G401 (cell line): ENCODE measurements around the gene PPIL3. TPM values are rescaled to one million over a fixed set of nuclear protein-coding genes. Genes with fewer than 3 reads are reported as not detected.

Experiments used
- DNase-seq: peaks from one replicate; pipeline ENCODE4 v3.0.0-alpha.2; 2015; ENCODE audit warnings: low spot score
- in situ Hi-C: cut with HindIII; loops from 2 replicates; pipeline ENCODE4 v1.10.0; 2016; ENCODE audit warnings: low sequenced_read_pairs, mixed read lengths
- total RNA-seq: library from RNA; depleted of rRNA; stranded (reverse); fragments of >200 nt; shearing (Covaris generic); gene quantifications from 2 replicates; pipeline ENCODE4 v1.2.3, GENCODE V29; 2014; rRNA removed

The PPIL3 gene
- total RNA-seq, 1 experiment from 2014 or later = 78.7 TPM

- in situ Hi-C loops = no loop called here
- no peak for DNase-seq
Measured at GRCh38 chr2:200828104-200828503, 60.8 kb downstream of the PPIL3 start.

GRCh38 chr2:200821686-200822245, 67.1 kb downstream of the PPIL3 start:
- in situ Hi-C loops = no loop called here
- DNase-seq = no peak

Other genes starting within 250 kb of the PPIL3 start
- 474 and 596 TPM in 2 replicates for gene BZW1, start 77.2 kb downstream of the PPIL3 start, total RNA-seq
- gene CLK1, start 24.4 kb downstream of the PPIL3 start, total RNA-seq = 31.6 and 35.0 TPM in 2 replicates
- gene NIF3L1, start 294 bp upstream of the PPIL3 start, total RNA-seq = 80.5 and 105 TPM in 2 replicates
- 30.3 and 61.4 TPM in 2 replicates for gene ORC2, start 74.6 kb upstream of the PPIL3 start, total RNA-seq
- 0.49 and 3.2 TPM in 2 replicates for gene HYCC2, start 182.6 kb upstream of the PPIL3 start, total RNA-seq
- gene NDUFB3, start 182.9 kb upstream of the PPIL3 start, total RNA-seq = 78.6 and 93.5 TPM in 2 replicates
- gene CFLAR, start 227.1 kb upstream of the PPIL3 start, total RNA-seq = 17.9 and 24.1 TPM in 2 replicates